ENCODE results near the gene FAM174C.
A peak's percentile ranks its signal among the peaks of the same experiment; 100 is the strongest.

- TF ChIP-seq POLR2A (IDR thresholded peaks at IDR 0.05; ENCODE audit: low read depth): no peak
- peak; percentile 98 to 100 (median 99) for TF ChIP-seq CTCF (IDR thresholded peaks at IDR 0.05)
These were observed 8.3 kb upstream of the FAM174C start for GRCh38 chr19:1266916-1267476.
